IMR-90 (cell line): ENCODE results near the gene COL13A1.

Experiments used
- BHLHE40 ChIP-seq: fragments of 150-350 bp; IDR thresholded peaks from 2 replicates; pipeline ENCODE4 v1.6.1; 2016; ENCODE audit warnings: mild to moderate bottlenecking, low read depth, low read length
- CTCF ChIP-seq: conservative IDR thresholded peaks from 2 replicates; pipeline ENCODE4 v1.5.1; 2012; ENCODE audit warnings: mild to moderate bottlenecking, low read depth, low read length, improper control_type of control experiment
- FOS ChIP-seq: fragments of 150-350 bp; IDR thresholded peaks from 2 replicates; pipeline ENCODE4 v1.6.1; 2016; ENCODE audit warnings: low read depth, low read length
- MAFK ChIP-seq: IDR thresholded peaks from 2 replicates; pipeline ENCODE4 v1.6.1; 2012; ENCODE audit warnings: low read depth, low read length, improper control_type of control experiment
- POLR2A ChIP-seq: IDR thresholded peaks from 2 replicates; pipeline ENCODE4 v1.6.1; 2012; ENCODE audit warnings: mild to moderate bottlenecking, low read depth, low read length
- RAD21 ChIP-seq: IDR thresholded peaks from 2 replicates; pipeline ENCODE4 v1.6.1; 2012; ENCODE audit warnings: low read length, improper control_type of control experiment
- RFX5 ChIP-seq: IDR thresholded peaks from 2 replicates; pipeline ENCODE4 v1.8.0; 2012; ENCODE audit warnings: low read depth, mild to moderate bottlenecking, low read length, moderate library complexity
- SMC3 ChIP-seq: fragments of 150-350 bp; IDR thresholded peaks from 2 replicates; pipeline ENCODE4 v1.6.1; 2016; ENCODE audit warnings: low read depth, mild to moderate bottlenecking, antibody characterized with exemption, low read length, moderate library complexity

- no peak for TF ChIP-seq CTCF
- no peak for TF ChIP-seq FOS
- no peak for TF ChIP-seq RFX5
- no peak for TF ChIP-seq BHLHE40
- TF ChIP-seq POLR2A = no peak
- no peak for TF ChIP-seq SMC3
- TF ChIP-seq RAD21 = no peak
- no peak for TF ChIP-seq MAFK
These were observed 35.0 kb downstream of the COL13A1 start for GRCh38 chr10:69836731-69837030.
